HG02852 (cell line): ENCODE data around the gene SLC26A3.
"Not testable (repeated sequence)": the region's sequence is repeated elsewhere in the genome, so short reads cannot be mapped to it uniquely, and the experiment has no call there.

ENCODE experiments used
- ATAC-seq: cut with Tn5 transposase; IDR thresholded peaks from one replicate; pipeline ENCODE4 v1.9.1; 2021; ENCODE audit warnings: mild to moderate bottlenecking, moderate library complexity; ENCODE audit not compliant: unreplicated experiment

The SLC26A3 gene

DNA sequence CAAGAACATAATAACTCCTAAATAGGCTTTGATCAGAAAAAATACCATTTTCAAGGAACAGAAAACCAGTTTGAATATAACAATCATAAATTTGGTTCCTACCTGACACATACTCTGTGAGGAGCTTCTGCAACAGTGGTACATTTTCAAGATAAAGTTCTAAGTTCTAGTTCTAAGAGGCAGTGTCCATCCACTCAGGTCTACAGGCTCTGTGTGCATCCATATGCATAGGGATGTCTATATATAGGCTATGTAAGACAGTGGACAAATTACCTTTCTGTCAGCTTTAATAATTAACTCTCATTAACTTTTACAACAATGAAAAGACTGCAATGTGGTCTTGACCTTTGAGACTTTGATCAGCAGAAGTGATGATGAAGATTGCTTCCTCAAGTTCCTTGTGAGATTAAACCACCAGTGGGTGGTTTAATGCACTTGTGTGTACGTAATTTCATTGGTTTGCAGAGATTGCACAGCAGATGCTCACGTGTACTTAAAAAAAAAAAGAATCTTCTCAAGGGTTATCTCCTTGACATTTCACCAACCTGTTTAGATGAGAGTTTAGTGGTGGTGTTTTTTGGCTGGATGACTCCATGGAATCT, at the start of gene SLC26A3:
Gene SLC26A3 (minus strand): TSS at position 215 of the 602 bp plus-strand sequence. CDS start 8,714 bp downstream, outside the sequence.
- ATAC-seq, result no peak

DNA sequence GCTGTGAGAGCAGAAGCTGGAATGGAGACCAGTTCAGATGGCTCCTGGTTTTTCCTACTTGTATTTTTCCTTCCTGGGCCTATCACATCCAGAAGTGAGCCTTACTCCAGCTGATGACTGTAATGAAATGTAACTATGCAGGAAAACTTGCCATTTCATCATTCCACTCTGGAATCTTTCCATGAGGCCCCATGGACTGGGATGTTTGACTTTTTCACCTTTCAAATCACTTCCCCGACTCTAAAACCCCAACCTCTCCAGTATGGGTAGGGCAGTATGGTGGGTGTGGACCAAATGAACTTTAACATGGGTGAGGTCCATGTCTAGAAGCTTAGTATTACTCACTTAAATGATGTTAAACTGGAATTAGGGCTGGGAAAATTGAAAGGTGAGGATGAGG, 47.6 kb upstream of the SLC26A3 start:
- ATAC-seq, result no peak

DNA sequence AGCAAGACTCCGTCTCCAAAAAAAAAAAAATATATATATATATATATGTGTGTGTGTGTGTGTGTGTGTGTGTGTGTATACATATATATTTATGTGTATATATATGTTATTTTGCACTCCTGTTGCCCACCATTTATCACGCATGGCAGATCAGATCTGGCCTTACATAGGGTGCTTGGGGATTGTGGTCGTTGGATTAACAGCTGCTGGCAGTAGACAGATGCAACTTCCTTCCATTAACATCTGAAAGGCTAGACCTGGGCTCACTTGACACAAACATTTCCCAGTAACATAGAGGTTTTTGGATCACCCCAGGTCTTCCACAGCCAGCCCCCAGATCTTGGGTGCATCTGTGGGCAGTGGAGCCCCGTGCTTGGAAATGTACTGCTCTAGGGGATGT, 47.2 kb upstream of the SLC26A3 start:
- no peak for ATAC-seq

DNA sequence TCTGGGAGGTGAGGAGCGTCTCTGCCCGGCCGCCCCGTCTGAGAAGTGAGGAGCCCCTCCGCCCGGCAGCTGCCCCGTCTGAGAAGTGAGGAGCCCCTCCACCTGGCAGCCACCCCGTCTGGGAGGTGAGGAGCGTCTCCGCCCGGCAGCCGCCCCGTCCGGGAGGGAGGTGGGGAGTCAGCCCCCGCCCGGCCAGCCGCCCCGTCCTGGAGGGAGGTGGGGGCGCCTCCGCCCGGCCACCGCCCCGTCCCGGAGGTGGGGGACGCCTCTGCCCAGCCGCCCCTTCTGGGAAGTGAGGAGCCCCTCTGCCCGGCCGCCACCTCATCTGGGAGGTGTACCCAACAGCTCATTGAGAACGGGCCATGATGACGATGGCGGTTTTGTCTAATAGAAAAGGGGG, 45.2 kb upstream of the SLC26A3 start:
- ATAC-seq, result not testable (repeated sequence)

DNA sequence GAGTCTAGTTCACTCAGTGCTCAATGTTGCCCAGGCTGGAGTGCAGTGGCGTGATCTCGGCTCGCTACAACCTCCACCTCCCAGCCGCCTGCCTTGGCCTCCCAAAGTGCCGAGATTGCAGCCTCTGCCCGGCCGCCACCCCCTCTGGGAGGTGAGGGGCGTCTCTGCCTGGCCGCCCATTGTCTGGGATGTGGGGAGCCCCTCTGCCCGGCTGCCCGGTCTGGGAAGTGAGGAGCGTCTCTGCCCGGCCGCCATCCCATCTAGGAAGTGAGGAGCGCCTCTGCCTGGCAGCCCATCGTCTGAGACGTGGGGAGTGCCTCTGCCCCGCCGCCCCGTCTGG, 44.8 kb upstream of the SLC26A3 start:
- ATAC-seq, result not testable (repeated sequence)

DNA sequence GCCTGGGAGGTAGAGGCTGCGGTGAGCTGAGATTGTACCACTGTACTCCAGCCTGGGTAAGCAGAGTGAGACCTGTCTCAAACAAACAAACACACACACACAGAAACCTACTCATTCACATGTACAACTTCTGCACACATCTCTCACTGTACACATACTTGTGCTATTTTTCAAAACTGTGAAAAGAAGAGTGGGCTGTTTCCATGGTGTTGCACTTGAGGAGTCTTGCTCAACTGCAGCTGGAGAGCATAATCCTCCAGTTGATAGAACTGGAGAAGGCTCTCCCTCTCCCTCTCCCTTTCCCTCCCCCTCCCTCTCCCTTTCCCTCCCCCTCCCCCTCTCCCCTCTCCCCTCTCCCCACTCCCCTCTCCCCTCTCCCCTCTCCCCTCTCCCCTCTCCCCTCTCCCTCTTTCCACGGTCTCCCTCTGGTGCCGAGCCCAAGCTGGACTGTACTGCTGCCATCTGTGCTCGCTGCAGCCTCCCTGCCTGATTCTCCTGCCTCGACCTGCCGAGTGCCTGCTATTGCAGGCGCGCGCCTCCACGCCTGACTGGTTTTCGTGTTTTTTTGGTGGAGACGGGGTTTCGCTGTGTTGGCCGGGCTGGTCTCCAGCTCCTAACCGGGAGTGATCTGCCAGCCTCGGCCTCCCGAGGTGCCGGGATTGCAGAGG, 44.3 kb upstream of the SLC26A3 start:
- no peak for ATAC-seq

DNA sequence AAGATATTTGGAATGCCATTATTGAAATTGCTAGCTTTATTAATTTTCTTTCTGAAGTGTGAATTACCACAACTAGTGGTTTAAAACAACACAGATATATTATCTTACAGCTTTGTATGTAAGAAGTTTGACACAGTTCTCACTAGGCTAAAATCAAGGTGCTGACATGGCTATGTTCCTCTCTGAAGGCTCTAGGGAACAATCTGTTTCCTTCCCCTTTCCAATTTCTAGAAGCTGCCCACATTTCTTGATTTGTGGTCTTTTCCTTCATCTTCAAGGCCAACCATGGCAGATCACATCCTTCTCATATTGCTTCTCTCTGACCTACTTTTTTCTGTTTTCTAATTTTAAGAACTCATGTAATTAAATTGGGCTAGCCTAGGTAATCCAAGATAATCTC, 43.3 kb upstream of the SLC26A3 start:
- no peak for ATAC-seq

DNA sequence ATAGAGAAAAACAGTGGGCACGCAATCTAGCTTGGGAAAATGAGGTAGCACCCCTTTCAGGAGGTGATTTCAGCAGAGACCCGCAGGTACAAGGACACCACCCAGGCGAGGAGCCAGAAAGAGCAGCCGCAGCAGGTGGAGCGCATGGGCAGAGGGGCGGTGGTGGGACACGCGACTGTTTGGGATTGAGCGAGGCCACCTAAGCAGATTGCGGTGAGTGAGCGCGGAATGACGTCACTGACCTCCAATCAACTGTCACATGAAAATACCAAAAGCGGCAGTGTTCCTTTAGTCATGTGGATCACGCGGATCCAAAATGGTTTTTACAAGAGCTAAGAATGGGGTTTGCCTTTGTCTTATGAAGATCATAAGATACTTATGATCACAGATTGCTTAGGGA, 40.2 kb upstream of the SLC26A3 start:
- no peak for ATAC-seq

DNA sequence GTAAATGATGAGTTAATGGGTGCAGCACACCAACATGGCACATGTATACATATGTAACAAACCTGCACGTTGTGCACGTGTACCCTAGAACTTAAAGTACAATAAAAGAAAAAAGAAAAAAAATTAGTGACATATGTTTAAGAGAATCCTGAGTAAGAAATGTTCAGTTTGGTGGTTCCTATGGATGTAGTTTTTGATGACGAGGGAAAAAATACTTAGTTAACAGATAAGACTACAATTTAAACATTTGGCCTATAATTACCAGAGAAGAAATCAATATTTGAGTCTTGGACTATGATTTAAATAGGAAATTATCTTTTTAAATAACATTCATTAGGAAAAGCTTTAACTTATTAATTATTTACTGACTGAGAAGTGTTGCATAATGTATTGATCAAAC, 39.2 kb upstream of the SLC26A3 start:
- no peak for ATAC-seq

DNA sequence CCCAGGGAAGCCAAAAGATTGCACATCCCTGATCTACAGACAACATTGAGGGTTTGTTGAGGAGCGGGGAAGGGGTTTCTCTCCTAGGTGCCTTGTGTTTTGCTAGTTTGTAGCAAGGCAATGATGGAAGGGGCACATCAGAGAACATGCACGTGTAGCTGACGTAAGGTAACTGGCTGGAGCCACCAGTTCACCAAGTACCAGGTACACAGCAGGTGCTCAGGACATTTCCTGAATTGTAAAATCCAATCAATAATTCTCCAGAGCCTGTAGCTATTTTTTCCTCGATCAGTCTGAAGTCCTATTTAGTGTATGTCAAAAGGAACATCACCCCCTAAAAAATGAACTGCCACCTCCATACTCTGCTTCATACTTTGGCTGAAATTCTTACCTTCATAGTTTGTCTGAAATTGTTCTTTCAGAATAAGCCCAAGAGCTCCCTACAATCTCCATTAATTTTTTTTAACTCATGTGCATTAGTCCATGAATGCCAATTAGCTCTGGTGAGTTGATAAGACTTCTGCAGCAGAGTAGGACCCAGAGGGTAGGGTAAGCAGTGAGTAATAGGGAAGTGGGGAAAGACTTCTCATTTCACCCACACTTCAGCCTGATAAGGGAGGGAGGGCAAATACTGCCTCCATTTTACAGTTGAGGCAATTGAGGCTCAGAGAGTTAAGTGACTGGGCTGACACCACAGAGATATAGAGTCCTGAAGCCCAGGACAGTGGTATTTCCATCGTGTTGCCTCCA, 36.0 kb upstream of the SLC26A3 start:
- no peak for ATAC-seq

DNA sequence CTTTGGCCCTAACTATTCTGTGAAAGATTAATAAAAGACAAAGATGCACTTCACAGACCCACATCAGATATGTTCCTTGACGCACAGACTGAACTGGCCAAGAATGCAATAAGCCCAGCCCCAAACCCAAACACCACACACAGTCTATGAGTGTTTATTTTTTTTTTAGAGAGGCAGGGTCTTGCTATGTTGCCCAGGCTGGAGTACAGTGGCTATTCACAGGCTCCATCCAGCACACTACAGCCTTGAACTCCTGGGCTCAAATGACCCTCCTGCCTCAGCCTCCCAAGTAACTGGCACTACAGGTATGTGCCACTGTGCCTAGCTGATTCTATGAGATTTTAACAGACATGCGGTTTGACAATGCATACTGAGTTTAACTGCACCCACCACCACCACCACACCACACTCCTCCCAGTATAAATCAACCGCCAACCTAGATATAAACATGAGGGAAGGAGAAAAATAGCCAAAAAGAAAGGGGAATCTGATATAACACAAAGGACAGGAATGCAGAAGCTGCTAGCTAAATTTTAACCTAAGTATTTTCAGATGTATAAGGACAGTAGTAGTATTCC, 35.1 kb upstream of the SLC26A3 start:
- no peak for ATAC-seq

DNA sequence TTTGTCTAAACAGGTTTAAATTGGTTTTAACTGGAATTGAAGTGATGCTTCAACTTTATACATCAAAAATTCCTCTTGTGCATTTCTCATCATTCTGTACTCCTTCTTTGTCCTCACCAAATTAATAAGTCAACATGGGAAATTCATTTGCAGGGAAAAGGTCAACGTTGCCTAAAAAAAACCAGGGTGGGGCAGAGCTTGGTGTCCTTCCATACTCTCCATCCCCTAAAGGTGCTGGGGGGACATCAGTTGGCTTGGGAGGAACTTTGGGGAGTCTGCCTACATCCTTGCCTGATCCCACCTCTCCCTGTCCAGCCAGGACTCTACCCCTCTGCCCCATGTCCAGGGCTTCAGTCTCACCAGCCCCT, 34.1 kb upstream of the SLC26A3 start:
- ATAC-seq, result no peak

DNA sequence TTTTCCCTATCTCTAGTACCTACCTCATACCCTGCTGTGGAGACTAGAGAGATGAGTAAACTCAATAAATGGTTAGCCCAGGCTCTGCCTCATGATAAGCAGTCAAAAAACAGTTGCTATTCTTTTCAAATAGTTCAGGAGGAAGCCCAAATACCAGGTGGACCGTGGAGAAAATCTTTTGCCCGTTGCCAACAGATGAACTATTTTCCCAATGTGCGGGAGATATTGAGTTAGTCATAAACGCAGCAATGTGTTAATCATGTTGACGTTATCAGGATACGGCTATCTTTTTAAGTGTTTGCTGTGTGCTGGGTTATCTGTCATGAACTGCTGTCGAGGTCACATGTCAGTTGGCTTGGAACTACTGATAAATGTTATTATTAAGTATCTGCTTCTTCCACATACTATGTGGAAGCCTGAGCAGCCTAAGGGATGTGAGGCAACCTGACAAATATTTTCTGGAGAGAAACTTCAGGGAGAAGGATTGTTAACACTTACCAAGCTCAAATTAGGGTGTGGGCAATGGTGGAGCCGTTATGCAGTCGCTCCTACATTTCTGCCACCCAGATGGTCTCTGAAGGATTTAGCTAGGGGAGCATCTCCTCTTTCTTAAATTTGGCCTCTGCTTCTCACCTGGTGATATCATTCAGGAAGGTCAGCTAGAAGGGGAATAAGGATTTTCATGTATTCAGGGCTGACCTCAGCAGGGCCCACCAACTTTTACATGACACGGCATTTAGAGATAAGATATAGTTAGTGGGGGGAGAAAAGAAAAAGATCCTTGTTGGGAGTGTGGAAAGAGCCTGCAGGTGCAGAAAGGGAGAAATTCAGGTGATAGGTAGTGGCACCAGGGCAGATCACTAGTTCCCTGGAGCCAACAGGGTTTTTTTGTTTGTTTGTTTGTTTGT, 33.5 kb upstream of the SLC26A3 start:
- no peak for ATAC-seq

DNA sequence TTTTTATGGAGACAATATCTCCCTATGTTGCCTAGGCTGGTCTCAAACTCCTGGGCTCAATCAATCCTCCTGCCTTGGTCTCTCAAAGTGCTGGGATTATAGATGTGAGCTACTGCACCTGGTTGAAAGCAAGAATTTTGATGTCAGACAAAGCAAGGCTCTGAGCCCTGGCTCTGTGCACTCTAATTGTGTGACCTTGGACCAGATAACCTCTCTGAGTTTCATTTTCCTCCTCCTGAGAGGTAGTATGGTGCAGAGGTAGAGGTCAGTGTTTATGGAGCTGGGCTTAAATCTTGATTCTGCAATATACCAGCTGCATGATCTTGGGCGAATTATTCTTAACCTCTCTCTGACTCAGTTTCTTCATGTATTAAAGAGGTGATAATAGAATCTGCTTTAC, 31.4 kb upstream of the SLC26A3 start:
- no peak for ATAC-seq

DNA sequence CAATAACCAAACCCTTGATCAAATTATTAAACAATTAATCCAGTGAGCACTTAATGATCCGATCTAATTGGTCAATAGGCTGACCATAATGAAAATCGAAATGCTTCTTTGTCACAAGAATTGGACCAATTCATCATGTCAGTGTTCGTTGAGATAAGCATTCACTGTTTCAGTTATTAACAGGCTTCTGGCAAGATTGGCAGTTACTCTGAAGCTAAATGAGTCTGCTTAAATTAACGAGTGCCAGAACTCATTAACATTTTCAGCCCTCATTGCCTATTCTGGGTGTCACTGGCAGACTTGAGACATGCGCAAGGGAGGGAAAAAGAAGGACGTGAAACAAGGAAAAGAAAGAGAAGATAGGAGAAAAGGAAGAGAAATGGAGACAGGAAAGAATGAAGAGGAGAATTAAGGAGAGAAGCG, 30.7 kb upstream of the SLC26A3 start:
- no peak for ATAC-seq

DNA sequence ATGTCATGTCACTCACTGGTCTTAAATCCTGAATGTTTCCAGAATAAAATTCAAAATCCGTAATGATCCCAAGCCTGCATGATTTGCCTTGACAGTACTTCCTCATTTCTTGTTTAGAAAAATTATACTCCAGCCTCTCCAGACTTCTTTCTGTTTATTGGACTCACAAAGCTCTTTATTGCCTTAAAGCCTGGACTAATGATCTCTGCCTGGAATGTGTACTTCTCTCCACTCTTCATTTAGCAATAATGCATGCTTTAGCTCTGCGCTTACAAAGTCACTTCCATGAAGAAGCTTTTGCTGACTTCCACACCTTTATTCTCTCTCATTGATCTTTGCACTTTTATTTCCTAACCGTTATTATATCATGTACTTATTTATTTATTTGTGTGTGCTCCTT, 27.4 kb upstream of the SLC26A3 start:
- ATAC-seq, result no peak

DNA sequence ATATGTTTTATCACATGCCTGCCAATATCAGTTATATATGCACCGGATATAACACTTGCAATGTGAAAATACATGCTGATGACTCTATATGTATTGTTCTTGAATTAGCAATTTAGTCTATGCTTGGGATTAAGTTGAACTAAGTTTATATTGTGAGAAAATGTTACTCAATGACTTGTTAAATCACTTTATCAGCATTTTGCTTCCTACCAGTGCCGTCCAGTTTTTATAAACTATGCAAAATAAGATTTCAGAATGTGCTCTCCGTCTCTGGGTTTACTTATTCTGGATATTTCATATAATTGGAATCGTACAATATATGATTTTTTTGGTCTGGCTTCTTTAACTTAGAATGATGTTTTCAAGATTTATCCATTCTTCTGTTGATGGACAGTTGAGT, 25.5 kb upstream of the SLC26A3 start:
- ATAC-seq, result no peak

DNA sequence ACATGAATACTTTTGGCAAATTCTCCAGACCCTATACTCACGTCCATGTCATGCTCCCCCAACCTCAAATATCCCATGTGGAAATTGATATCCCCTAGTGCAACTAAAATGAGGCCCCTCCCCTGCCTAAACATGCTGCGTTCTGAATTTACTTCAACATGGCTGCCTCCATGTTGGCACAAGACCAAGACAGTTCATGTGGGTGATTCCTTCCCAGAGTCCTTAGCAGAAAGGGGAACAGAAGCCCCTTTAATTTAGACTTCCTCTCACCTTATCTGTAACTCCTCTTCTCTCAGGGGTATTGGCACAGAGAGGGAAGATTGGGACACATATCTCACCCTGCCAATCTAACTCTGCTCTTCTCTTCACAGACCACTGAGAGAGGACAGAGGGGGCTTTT, 24.5 kb upstream of the SLC26A3 start:
- ATAC-seq, result no peak

DNA sequence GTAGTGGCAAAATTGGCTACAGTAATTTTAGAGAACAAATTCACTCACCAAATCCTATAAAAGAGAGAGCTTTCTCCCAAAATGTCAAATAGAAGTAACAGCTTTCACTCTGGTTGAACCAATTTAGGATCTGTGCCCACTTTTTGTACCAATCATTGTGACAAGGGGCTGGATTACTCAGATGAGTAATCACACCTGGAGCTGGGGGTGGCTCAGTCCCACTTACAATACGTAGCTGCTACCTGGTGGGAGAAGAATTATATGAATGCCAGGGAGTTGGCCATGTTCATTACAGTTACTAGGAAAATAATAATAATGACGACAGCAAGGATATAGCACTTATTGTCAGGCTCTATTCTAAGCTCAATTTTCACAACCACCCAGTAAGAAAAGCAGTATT, 23.4 kb upstream of the SLC26A3 start:
- no peak for ATAC-seq

DNA sequence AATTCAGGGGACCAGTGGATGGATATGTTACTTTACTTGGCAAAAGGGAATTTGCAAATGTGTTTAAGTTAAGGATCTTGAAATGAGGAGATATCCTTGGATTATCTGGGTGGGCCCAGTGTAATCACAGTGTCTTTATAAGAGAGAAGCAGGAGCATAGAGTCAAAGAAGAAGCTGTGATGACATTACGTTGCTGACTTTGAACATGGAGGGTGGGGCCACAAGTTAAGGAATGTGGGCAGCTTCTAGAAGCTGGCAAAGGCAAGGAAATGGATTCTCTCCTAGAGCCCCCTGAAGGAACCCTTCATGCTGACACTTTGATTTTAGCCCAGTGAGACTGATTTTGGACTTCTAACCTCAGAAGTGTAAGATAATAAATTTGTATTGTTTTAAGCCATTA, 21.8 kb upstream of the SLC26A3 start:
- no peak for ATAC-seq

DNA sequence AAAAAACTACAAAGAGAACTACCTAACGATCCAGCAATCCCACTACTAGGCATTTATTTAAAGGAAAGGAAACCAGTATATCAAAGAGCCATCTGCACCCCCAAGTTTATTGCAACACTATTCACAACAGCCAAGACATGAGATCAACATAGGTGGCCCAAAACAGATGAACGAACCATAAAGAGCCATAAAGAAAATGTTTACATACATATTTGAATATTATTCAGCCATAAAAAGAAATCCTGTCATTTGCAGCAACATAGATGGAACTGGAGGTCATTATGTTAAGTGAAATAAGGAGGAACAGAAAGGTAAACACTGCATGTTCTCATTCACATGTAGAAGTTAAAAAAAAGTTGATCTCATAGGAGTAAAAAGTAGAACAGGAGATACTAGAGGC, 15.6 kb upstream of the SLC26A3 start:
- ATAC-seq, result no peak
